GM23248 (cell line): ENCODE data around the gene ZNF674. TPM values are rescaled to one million over a fixed set of nuclear protein-coding genes. Genes with fewer than 3 reads are reported as not detected.

Experiments used
- DNase-seq: peaks from one replicate; pipeline ENCODE4 v3.0.0-alpha.2; 2015
- H2AFZ ChIP-seq: fragments of 200-600 bp; sonication (generic); 2 replicates; pipeline ENCODE4 v1.6.1; 2016; ENCODE audit warnings: antibody characterized with exemption
- H3F3A ChIP-seq: fragments of 200-600 bp; sonication (generic); 2 replicates; pipeline ENCODE4 v1.6.1; 2016; ENCODE audit warnings: mild to moderate bottlenecking, antibody characterized with exemption, mixed run types; ENCODE audit not compliant: insufficient read depth
- H3K27ac ChIP-seq: fragments of 200-600 bp; sonication (generic); 2 replicates; pipeline ENCODE4 v1.5.1; 2016; ENCODE audit warnings: mild to moderate bottlenecking
- H3K27me3 ChIP-seq: fragments of 200-600 bp; sonication (generic); replicated peaks from 2 replicates; pipeline ENCODE4 v1.6.1; 2016; ENCODE audit warnings: mild to moderate bottlenecking; ENCODE audit not compliant: insufficient read depth
- H3K36me3 ChIP-seq: fragments of 200-600 bp; sonication (generic); 2 replicates; pipeline ENCODE4 v1.6.1; 2016; ENCODE audit warnings: low read depth, mild to moderate bottlenecking
- H3K4me1 ChIP-seq: fragments of 200-600 bp; sonication (generic); 2 replicates; pipeline ENCODE4 v1.6.1; 2016; ENCODE audit warnings: mild to moderate bottlenecking; ENCODE audit not compliant: insufficient read depth
- H3K4me2 ChIP-seq: fragments of 200-600 bp; sonication (generic); one replicate; pipeline ENCODE4 v1.6.1; 2016; ENCODE audit warnings: mild to moderate bottlenecking; ENCODE audit not compliant: unreplicated experiment
- H3K4me3 ChIP-seq: fragments of 200-600 bp; sonication (generic); 2 replicates; pipeline ENCODE4 v1.5.1; 2016; ENCODE audit warnings: mild to moderate bottlenecking
- H3K79me2 ChIP-seq: fragments of 200-600 bp; sonication (generic); 2 replicates; pipeline ENCODE4 v1.6.1; 2016; ENCODE audit warnings: mild to moderate bottlenecking; ENCODE audit not compliant: insufficient read depth
- H3K9ac ChIP-seq: fragments of 200-600 bp; sonication (generic); 2 replicates; pipeline ENCODE4 v1.6.1; 2016; ENCODE audit warnings: mild to moderate bottlenecking
- H3K9me2 ChIP-seq: fragments of 200-600 bp; sonication (generic); 2 replicates; pipeline ENCODE4 v1.6.1; 2016; ENCODE audit warnings: mixed run types, mild to moderate bottlenecking, moderate library complexity; ENCODE audit not compliant: insufficient read depth
- H3K9me3 ChIP-seq: fragments of 200-600 bp; sonication (generic); one replicate; pipeline ENCODE4 v1.6.1; 2017; ENCODE audit warnings: low read depth
- H4K20me1 ChIP-seq: fragments of 200-600 bp; sonication (generic); 2 replicates; pipeline ENCODE4 v1.6.0; 2016; ENCODE audit not compliant: insufficient read depth
- EZH2 ChIP-seq: fragments of 200-600 bp; sonication (generic); IDR thresholded peaks from 2 replicates; pipeline ENCODE4 v1.6.1; 2018; ENCODE audit warnings: antibody characterized with exemption, mild to moderate bottlenecking; ENCODE audit not compliant: insufficient read depth, poor library complexity, severe bottlenecking
- EZH2phosphoT487 ChIP-seq: fragments of 200-600 bp; sonication (generic); IDR thresholded peaks from 2 replicates; pipeline ENCODE4 v1.6.1; 2018; ENCODE audit warnings: antibody characterized with exemption, moderate library complexity, mild to moderate bottlenecking, low read depth; ENCODE audit not compliant: insufficient read depth
- WGBS, 2 experiments: methylation state at CpG; one replicate each; pipeline ENCODE4 v1.1.6; 2015 to 2017; ENCODE audit warnings: low lambda C conversion rate in 2 of 2, low coverage in 1 of 2; ENCODE audit errors: missing lambda C conversion rate in 2 of 2; 5-methylcytosine and 5-hydroxymethylcytosine counted together
- in situ Hi-C: fragments of 300-500 bp; cut with MboI; formaldehyde crosslinking; loops from 2 replicates; pipeline ENCODE4 v1.15.0; 2020
- polyA plus RNA-seq: library from polyadenylated mRNA; unstranded; fragments of >200 nt; fragmentation: Nextera tagmentation; extraction: Ambion mirVana; gene quantifications from 2 replicates; pipeline ENCODE4 v1.2.1, GENCODE V29; 2016
- total RNA-seq: library from RNA; depleted of rRNA; stranded (reverse); fragments of >200 nt; shearing (Covaris generic); gene quantifications from 2 replicates; pipeline ENCODE4 v1.2.3, GENCODE V29; 2014

The ZNF674 gene
- total and polyA plus RNA-seq, 2 experiments from 2014 or later = 2.0 to 2.7 TPM

GRCh38 chrX:46579250-46579649 is 34.0 kb upstream of the ZNF674 start:
- peaks cover 29% of the 10 kb centered on the region for H3K4me1 ChIP-seq
- H2AFZ ChIP-seq = no peak overlapping the region
- no peaks in the 10 kb centered on the region for H3K36me3 ChIP-seq
- no peaks in the 10 kb centered on the region for H3K27me3 ChIP-seq
- no peaks in the 10 kb centered on the region for H3K9me3 ChIP-seq
- no peak for TF ChIP-seq EZH2phosphoT487
- TF ChIP-seq EZH2 = no peak
- H3K4me2 ChIP-seq = no peak overlapping the region
- H4K20me1 ChIP-seq = no peaks in the 10 kb centered on the region
- H3K27ac ChIP-seq = no peak overlapping the region
- DNase-seq = no peak
- H3K79me2 ChIP-seq = peaks cover 25% of the 10 kb centered on the region
- in situ Hi-C loops = no loop called here
- peaks cover 22% of the 10 kb centered on the region for H3F3A ChIP-seq
- no peaks in the 10 kb centered on the region for H3K9me2 ChIP-seq
- no peak overlapping the region for H3K9ac ChIP-seq
- WGBS, 2 experiments = 100% methylated on average over 1 of the region's 1 CpG
- H3K4me3 ChIP-seq = no peak overlapping the region

- peaks cover 25% of the 10 kb centered on the region for H3K79me2 ChIP-seq
- H4K20me1 ChIP-seq = no peaks in the 10 kb centered on the region
- no peaks in the 10 kb centered on the region for H3K9me3 ChIP-seq
- WGBS, 2 experiments = 43 to 52% methylated on average over 7 of the region's 7 CpGs
- peaks cover 15% of the 10 kb centered on the region for H3K4me1 ChIP-seq
- H3K9ac ChIP-seq = peak overlapping the region; percentile 58
- H3K4me3 ChIP-seq = peak overlapping the region; percentile 79; the same call in 1 of the 2 replicates
- H3K9me2 ChIP-seq = no peaks in the 10 kb centered on the region
- DNase-seq = peak; percentile 74
- no peaks in the 10 kb centered on the region for H3K27me3 ChIP-seq
- no peak for TF ChIP-seq EZH2phosphoT487
- TF ChIP-seq EZH2 = no peak
- H3K36me3 ChIP-seq = no peaks in the 10 kb centered on the region
- H3K4me2 ChIP-seq = no peak overlapping the region
- no peak overlapping the region for H2AFZ ChIP-seq
- peaks cover 14% of the 10 kb centered on the region for H3F3A ChIP-seq
- in situ Hi-C loops = no loop called here
- peak overlapping the region; percentile 69 for H3K27ac ChIP-seq
Observed at GRCh38 chrX:46577221-46578005, 32.2 kb upstream of the ZNF674 start.

- in situ Hi-C loops = no loop called here
- DNase-seq = peak; percentile 39
Observed at GRCh38 chrX:46576458-46576857, 31.2 kb upstream of the ZNF674 start.

GRCh38 chrX:46575991-46576392 is 30.8 kb upstream of the ZNF674 start:
- Histone ChIP-seq H3F3A (peaks cover 9% of the 10 kb centered on the region), H3K27ac (no peak overlapping the region), H3K9ac (no peak overlapping the region), H3K4me3 (peak overlapping the region; percentile 79), H3K36me3 (no peaks in the 10 kb centered on the region), H3K4me1 (peaks cover 7% of the 10 kb centered on the region), H3K9me2 (no peaks in the 10 kb centered on the region), H3K4me2 (peak overlapping the region; percentile 68), H3K27me3 (no peaks in the 10 kb centered on the region), H3K79me2 (peaks cover 25% of the 10 kb centered on the region), H3K9me3 (no peaks in the 10 kb centered on the region), H2AFZ (no peak overlapping the region), H4K20me1 (no peaks in the 10 kb centered on the region)
- DNase-seq = peak; percentile 30
- 56 to 72% methylated on average over 3 to 6 of the region's 6 CpGs for WGBS, 2 experiments
- no peak for TF ChIP-seq EZH2
- no peak for TF ChIP-seq EZH2phosphoT487
- in situ Hi-C loops = no loop called here

More at GRCh38 chrX:46576458-46576857, 31.2 kb upstream of the ZNF674 start:
- Histone ChIP-seq H3F3A (peaks cover 9% of the 10 kb centered on the region), H3K9me3 (no peaks in the 10 kb centered on the region), H2AFZ (no peak overlapping the region), H3K27me3 (no peaks in the 10 kb centered on the region), H3K36me3 (no peaks in the 10 kb centered on the region), H3K9ac (peak overlapping the region; percentile 58), H3K27ac (peak overlapping the region; percentile 69), H3K4me2 (peak overlapping the region; percentile 48), H3K4me3 (peak overlapping the region; percentile 79), H3K9me2 (no peaks in the 10 kb centered on the region), H3K79me2 (peaks cover 25% of the 10 kb centered on the region), H3K4me1 (peaks cover 7% of the 10 kb centered on the region), H4K20me1 (no peaks in the 10 kb centered on the region)
- TF ChIP-seq EZH2phosphoT487 (no peak), EZH2 (no peak)
- 55 to 60% methylated on average over 3 of the region's 3 CpGs for WGBS, 2 experiments
